Stomach (tissue), 9 donors: ENCODE results near the gene TAF11. TPM values are rescaled to one million over a fixed set of nuclear protein-coding genes. Genes with fewer than 3 reads are reported as not detected.

Experiments used
- DNase-seq, 2 donors: peaks; one replicate each; pipeline versions ENCODE4 v3.0.0 to v3.0.0-alpha.2; 2013 to 2019
- H3K27ac ChIP-seq, 5 donors: fragments of 200-600 bp in 4 of 5; sonication (generic) in 4 of 5; one replicate each; pipeline ENCODE4 v1.5.1; 2013 to 2019; ENCODE audit warnings: mild to moderate bottlenecking in 1 of 5, moderate library complexity in 1 of 5
- H3K27me3 ChIP-seq, 3 donors: fragments of 200-600 bp; sonication (generic); one replicate each; pipeline ENCODE4 v1.5.1; 2017 to 2019; ENCODE audit warnings: mixed run types in 1 of 3
- H3K36me3 ChIP-seq, 4 donors: fragments of 200-600 bp; sonication (generic); 1 replicate in 3 of 4; 2 replicates in 1 of 4; pipeline ENCODE4 v1.5.1; 2016 to 2019
- H3K4me1 ChIP-seq, 4 donors: fragments of 200-600 bp; sonication (generic); one replicate each; pipeline ENCODE4 v1.5.1; 2016 to 2019
- H3K4me3 ChIP-seq, 4 donors: fragments of 200-600 bp; sonication (generic) in 3 of 4; one replicate each; pipeline ENCODE4 v1.5.1; 2016 to 2019; ENCODE audit warnings: mild to moderate bottlenecking in 1 of 4
- H3K9me3 ChIP-seq, 4 donors: fragments of 200-600 bp; sonication (generic); one replicate each; pipeline ENCODE4 v1.5.1; 2016 to 2019
- CTCF ChIP-seq, 7 experiments: fragments of 450-650 bp in 4 of 7; fragments of 200-600 bp in 3 of 7; sonication (generic) in 3 of 7; IDR thresholded peaks; one replicate each; pipeline ENCODE4 v1.5.1; 2016 to 2019; ENCODE audit warnings: antibody characterized with exemption in 7 of 7, control low read depth in 2 of 7, mild to moderate bottlenecking in 1 of 7
- EP300 ChIP-seq: sonication (generic); formaldehyde crosslinking; IDR thresholded peaks from one replicate; pipeline ENCODE4 v1.6.1; 2017; ENCODE audit warnings: antibody characterized with exemption
- POLR2A ChIP-seq, 4 donors: fragments of 450-650 bp; IDR thresholded peaks; one replicate each; pipeline ENCODE4 v1.6.1; 2016; ENCODE audit warnings: antibody characterized with exemption in 4 of 4, control low read depth in 2 of 4, mild to moderate bottlenecking in 1 of 4, moderate library complexity in 1 of 4
- POLR2AphosphoS5 ChIP-seq, 3 donors: sonication (generic); formaldehyde crosslinking; IDR thresholded peaks; one replicate each; pipeline ENCODE4 v1.6.1; 2016; ENCODE audit warnings: antibody characterized with exemption in 3 of 3
- WGBS, 5 donors: extraction: QIAGEN DNeasy Blood & Tissue Kit in 3 of 5; methylation state at CpG; one replicate each; pipeline versions ENCODE4 v1.1.5 to v1.1.7; 2013 to 2018; 5-methylcytosine and 5-hydroxymethylcytosine counted together
- intact Hi-C: fragments of 100-400 bp; cut with DNase I; formaldehyde crosslinking; loops from one replicate; pipeline ENCODE4 v1.15.1; 2023; ENCODE audit warnings: low total_unique reads
- polyA plus RNA-seq, 3 donors: library from polyadenylated mRNA; stranded (reverse); fragments of 200-250 nt; gene quantifications; one replicate each; pipeline ENCODE4 v1.2.3, GENCODE V29; 2013
- total RNA-seq, 5 donors: library from RNA; depleted of rRNA; stranded (reverse); fragments of >200 nt; gene quantifications; one replicate each; pipeline versions ENCODE4 v1.1.0 to v1.2.3, GENCODE V29; 2014 to 2016
- donor health status: healthy with polysubstance abuse.
- donor health status: Bipolar disorder and iron deficiency.
- donor health status: healthy.

The TAF11 gene
- total and polyA plus RNA-seq, 8 donors: 4.9 to 40.8 (median 20.3) TPM

- WGBS, 5 donors: 19 to 59% (median 42%) methylated on average over 4 of the region's 4 CpGs
- no peak overlapping the region for H3K27ac ChIP-seq
- TF ChIP-seq EP300: no peak
- TF ChIP-seq CTCF (IDR thresholded peaks at IDR 0.05): no peak
- no peak for TF ChIP-seq POLR2A (IDR thresholded peaks at IDR 0.05)
- TF ChIP-seq POLR2AphosphoS5 (IDR thresholded peaks at IDR 0.05): no peak
- peak in 1 of 2 donors; percentile 36 for DNase-seq
- H3K4me3 ChIP-seq: no peak overlapping the region
- intact Hi-C loops: no loop called here
- no peaks in the 10 kb centered on the region for H3K27me3 ChIP-seq
- H3K36me3 ChIP-seq: no peaks in the 10 kb centered on the region
- no peaks in the 10 kb centered on the region for H3K9me3 ChIP-seq
- H3K4me1 ChIP-seq: peaks cover 16 to 41% (median 27%) of the 10 kb centered on the region in 4 donors
Measured at GRCh38 chr6:34929241-34929978, 41.6 kb upstream of the TAF11 start.

- WGBS, 5 donors: 56 to 88% (median 87%) methylated on average over 1 of the region's 1 CpG
- H3K4me1 ChIP-seq: peaks cover 11 to 36% (median 22%) of the 10 kb centered on the region in 4 donors
- H3K9me3 ChIP-seq: no peaks in the 10 kb centered on the region
- no peak for DNase-seq
- H3K36me3 ChIP-seq: no peaks in the 10 kb centered on the region
- no peak overlapping the region for H3K4me3 ChIP-seq
- no peaks in the 10 kb centered on the region for H3K27me3 ChIP-seq
- no peak for TF ChIP-seq CTCF (IDR thresholded peaks at IDR 0.05)
- TF ChIP-seq POLR2A (IDR thresholded peaks at IDR 0.05): no peak
- no peak for TF ChIP-seq POLR2AphosphoS5 (IDR thresholded peaks at IDR 0.05)
- no peak for TF ChIP-seq EP300
- no peak overlapping the region for H3K27ac ChIP-seq
- intact Hi-C loops: no loop called here
Measured at GRCh38 chr6:34928695-34929094, 40.9 kb upstream of the TAF11 start.

- Histone ChIP-seq H3K4me1 (peaks cover 11 to 36% (median 22%) of the 10 kb centered on the region in 4 donors), H3K27me3 (no peaks in the 10 kb centered on the region), H3K4me3 (no peak overlapping the region), H3K36me3 (no peaks in the 10 kb centered on the region), H3K9me3 (no peaks in the 10 kb centered on the region), H3K27ac (no peak overlapping the region)
- TF ChIP-seq CTCF (IDR thresholded peaks at IDR 0.05) (no peak), POLR2A (IDR thresholded peaks at IDR 0.05) (no peak), EP300 (no peak), POLR2AphosphoS5 (IDR thresholded peaks at IDR 0.05) (no peak)
- DNase-seq: no peak
- 55 to 85% (median 76%) methylated on average over 3 of the region's 3 CpGs for WGBS, 5 donors
- intact Hi-C loops: no loop called here
Measured at GRCh38 chr6:34928220-34928619, 40.4 kb upstream of the TAF11 start.

- no peaks in the 10 kb centered on the region for H3K9me3 ChIP-seq
- no peak for TF ChIP-seq CTCF (IDR thresholded peaks at IDR 0.05)
- no peak for TF ChIP-seq POLR2AphosphoS5 (IDR thresholded peaks at IDR 0.05)
- TF ChIP-seq EP300: no peak
- TF ChIP-seq POLR2A (IDR thresholded peaks at IDR 0.05): no peak
- no peak overlapping the region for H3K4me3 ChIP-seq
- intact Hi-C loops: no loop called here
- no peak overlapping the region for H3K27ac ChIP-seq
- H3K36me3 ChIP-seq: no peaks in the 10 kb centered on the region
- DNase-seq: no peak
- H3K4me1 ChIP-seq: peaks cover 11 to 36% (median 22%) of the 10 kb centered on the region in 4 donors
- no peaks in the 10 kb centered on the region for H3K27me3 ChIP-seq
Measured at GRCh38 chr6:34926655-34927054, 38.8 kb upstream of the TAF11 start.
